AG10803 (cell line): ENCODE results near the gene PCDHA12.
"Not testable (repeated sequence)": the region's sequence is repeated elsewhere in the genome, so short reads cannot be mapped to it uniquely, and the experiment has no call there.

Source experiments
- DNase-seq: peaks from one replicate; pipeline ENCODE4 v3.0.0; 2010; ENCODE audit warnings: low read depth
- H3K4me3 ChIP-seq: 2 replicates; pipeline ENCODE4 v1.5.1; 2011; ENCODE audit warnings: mild to moderate bottlenecking, low read length, control low read depth
- CTCF ChIP-seq: conservative IDR thresholded peaks from 2 replicates; pipeline ENCODE4 v1.5.1; 2011; ENCODE audit warnings: mild to moderate bottlenecking, low read length, control low read depth, inconsistent platforms

Gene PCDHA12

GRCh38 chr5:140857177-140857986, 17.7 kb upstream of the PCDHA12 start:
- no peak for TF ChIP-seq CTCF
- DNase-seq = no peak
- H3K4me3 ChIP-seq = no peak overlapping the region

- no peak overlapping the region for H3K4me3 ChIP-seq
- DNase-seq = no peak
- TF ChIP-seq CTCF = no peak
These were observed 17.2 kb upstream of the PCDHA12 start for GRCh38 chr5:140857987-140858240.

- no peak for DNase-seq
- no peak for TF ChIP-seq CTCF
- no peak overlapping the region for H3K4me3 ChIP-seq
These were observed 12.4 kb upstream of the PCDHA12 start for GRCh38 chr5:140862441-140863295.

- TF ChIP-seq CTCF = peak; percentile 24; the same call in 1 of the 2 replicates
- DNase-seq = no peak
These were observed 6.2 kb upstream of the PCDHA12 start, which contains the start of gene PCDHA11 for GRCh38 chr5:140868721-140869554. PCDHA11 (plus strand) TSS chr5:140868957; CDS start chr5:140869104, 147 bp downstream.

GRCh38 chr5:140869555-140869886, 5.6 kb upstream of the PCDHA12 start:
- DNase-seq = no peak
- peak; percentile 32 for TF ChIP-seq CTCF
- H3K4me3 ChIP-seq = no peak overlapping the region

More at GRCh38 chr5:140868721-140869554, 6.2 kb upstream of the PCDHA12 start, which contains the start of gene PCDHA11:
- H3K4me3 ChIP-seq = no peak within 1 kb of the TSS

- no peak for TF ChIP-seq CTCF
- no peak overlapping the region for H3K4me3 ChIP-seq
- no peak for DNase-seq
These were observed 4.6 kb upstream of the PCDHA12 start for GRCh38 chr5:140870221-140871201.

- not testable (repeated sequence) for H3K4me3 ChIP-seq, DNase-seq
These were observed 1.6 kb downstream of the PCDHA12 start for GRCh38 chr5:140876541-140877261.
